NK-92 (cell line): ENCODE measurements around the gene TRIM27.
A peak's percentile ranks its signal among the peaks of the same experiment; 100 is the strongest.
"Not testable (repeated sequence)": the region's sequence is repeated elsewhere in the genome, so short reads cannot be mapped to it uniquely, and the experiment has no call there.

ENCODE experiments used
- DNase-seq: peaks from one replicate; lab custom pipeline; 2025; ENCODE audit not compliant: unreplicated experiment; lab: John Stamatoyannopoulos, UW

Gene TRIM27

DNA sequence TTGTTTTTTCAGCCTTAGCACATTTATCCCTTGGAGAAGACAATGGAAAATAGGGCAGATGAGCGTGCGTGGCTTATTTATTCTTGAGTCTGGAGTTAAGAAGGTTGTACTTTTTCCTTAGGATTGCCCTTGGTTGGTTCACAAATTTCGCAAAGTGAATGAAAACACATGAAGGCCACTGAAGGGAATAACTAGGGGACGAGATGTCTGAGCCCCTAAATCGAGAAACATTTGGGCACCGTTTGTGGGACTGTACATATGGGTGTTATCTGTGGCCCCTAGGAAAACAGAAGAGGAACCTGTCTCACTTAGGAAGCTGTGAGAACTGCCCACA lies 19.4 kb upstream of the TRIM27 start:
- no peak for DNase-seq

DNA sequence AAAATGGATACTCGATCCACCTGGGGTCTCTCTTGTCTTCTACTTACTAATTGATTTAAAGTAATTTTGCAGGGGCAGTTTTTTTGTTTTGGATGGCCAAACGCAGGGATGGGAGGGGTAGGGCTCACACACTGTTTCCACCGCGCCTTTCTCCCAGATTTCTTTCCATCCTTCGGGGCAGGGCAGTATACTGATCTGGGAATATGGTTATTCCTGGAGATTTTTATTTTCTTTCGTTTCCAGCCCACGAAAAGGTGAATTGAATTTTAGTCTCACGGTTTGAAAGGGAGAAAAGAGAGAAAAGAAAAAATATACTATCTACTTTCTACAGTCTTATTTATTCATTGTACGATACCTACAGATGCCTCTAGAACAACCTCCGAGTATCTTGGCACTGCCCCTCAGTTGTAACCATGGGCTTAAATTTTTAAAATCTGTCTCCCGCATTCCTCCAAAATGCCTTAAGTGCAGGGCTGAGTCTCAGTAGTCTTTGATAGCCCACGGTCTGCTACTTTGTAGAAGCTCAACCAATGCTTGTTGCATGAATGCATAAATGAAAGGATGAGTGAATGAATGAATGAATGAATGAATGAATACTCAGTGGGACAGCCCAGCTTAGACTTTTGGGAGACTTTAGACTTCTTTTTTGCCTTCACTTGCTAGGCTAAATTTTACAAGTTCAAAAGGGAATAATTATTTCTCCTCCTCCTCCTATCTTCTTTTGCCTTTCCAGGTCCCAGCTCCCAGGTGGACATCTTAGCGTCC lies 18.1 kb upstream of the TRIM27 start:
- DNase-seq = no peak

DNA sequence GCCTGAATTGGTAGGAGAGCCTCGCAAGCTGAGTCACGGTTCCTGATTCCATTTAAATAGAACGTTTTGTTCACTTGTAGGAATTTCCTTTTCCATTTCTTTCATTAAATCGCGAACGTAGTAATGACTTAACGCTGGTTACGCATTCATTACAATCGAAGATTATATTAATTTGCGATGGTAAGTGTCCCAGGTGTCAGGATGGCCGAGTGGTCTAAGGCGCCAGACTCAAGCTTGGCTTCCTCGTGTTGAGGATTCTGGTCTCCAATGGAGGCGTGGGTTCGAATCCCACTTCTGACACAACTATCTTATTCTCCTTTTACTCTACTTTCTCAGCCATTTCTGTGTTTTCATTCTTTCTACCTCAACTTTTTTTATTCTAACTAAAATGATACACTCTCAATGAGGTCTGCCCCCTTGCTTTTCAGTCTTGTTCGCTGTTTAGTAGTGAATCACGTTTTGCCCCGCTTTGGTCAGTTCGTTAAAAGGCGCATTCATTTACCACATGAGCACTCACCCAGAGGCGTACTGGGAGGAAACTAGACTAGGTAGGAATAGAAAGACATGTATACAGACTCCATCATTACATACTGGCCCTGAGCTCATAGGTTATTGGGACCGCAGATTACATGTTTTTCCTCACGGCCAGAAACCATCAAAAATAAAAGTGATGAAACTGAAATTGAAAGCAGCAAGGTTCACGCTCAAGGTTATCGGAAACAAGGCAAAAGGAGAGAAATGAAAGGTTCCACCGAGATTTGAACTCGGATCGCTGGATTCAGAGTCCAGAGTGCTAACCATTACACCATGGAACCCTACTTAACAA lies 17.3 kb upstream of the TRIM27 start:
- peak; percentile 9 for DNase-seq

DNA sequence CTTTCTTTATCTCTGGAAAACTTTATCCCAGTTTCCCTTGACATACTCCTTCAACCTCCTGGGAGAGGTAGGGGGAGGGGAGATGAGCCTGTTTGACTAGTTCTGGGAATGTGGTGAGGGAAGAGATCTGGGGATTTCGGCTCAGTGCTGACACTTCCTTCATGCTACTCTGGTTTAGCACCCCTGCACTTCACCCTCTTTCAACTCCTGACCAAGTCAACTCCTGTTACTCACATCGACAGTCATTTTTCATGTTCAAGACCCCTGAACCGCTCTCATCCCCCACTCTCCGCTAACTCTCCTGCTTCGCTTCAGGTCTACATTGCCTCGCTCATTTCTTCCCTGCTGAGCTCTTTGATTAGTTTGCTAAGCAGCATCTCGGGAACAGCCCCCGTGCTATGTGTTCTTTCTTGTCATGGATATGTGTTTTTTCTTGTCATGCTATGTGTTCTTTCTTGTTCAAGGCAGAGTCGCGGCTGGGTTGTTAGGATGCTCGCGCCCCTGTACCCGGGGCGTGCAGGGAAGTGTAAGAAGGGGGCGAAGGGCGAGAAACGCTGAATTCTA lies 16.6 kb upstream of the TRIM27 start:
- no peak for DNase-seq

DNA sequence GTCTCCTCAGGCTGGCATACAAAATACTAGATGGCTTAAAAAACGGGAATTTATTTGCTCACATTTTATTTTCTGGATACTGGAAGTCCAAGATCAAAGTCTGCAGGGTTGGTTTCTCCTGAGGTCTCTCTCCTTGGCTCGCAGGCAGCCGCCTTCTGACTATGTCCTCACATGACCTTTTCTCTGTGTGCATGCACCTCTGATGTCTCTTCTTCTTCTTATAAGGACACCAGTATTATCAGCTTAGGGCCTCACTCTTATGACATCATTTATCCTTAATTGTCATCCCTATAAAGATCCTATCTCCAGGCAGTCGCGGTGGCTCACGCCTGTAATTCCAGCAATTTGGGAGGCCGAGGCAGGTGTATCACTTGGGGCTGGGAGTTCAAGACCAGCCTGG lies 9.3 kb upstream of the TRIM27 start:
- DNase-seq = no peak

DNA sequence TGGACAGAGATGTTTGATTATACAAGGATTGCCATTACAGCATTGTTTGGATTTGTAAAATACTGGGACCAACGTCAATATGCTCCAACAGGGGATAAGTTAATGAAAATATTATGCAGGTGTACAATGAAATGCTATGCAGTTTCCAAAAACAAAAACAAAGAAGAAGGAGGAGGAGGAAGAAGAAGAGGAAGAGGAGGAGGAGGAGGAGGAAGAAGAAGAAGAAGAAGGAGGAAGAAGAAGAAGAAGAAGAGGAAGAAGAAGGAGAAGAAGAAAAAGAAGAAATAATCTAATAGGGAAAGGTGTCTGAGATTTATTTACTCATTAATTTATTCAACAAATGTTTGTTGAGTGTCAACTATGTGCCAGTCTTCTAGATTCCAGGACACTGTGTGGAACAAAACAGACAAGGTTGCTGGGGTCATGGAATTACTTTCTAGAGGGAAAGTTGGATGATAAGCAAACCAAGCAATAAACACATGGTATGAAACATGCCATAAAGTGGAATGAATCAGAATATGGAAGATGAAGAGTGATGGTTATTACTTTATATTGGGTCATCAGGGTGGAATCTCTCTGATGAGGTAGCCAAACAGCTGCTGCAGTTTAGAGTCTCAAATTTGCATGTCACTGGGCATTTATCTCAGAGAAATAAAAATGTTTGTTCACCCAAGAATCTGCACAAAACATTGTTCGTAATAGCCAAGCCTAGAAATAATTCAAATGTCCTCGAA lies 6.3 kb upstream of the TRIM27 start:
- DNase-seq = no peak

DNA sequence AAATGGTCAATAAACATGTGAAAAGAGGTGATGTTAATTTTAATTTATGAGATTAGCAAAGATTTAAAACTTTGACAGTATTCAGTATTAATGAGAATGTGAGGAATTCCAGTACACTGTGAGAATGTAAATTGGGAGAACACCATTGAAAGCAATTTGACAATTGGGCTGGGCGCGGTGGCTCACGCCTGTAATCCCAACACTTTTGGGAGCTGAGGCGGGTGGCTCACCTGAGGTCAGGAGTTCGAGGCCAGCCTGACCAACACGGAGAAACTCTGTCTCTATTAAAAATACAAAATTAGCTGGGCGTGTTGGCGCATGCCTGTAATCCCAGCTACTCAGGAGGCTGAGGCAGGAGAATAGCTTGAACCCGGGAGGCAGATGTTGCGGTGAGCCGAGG lies 5.6 kb upstream of the TRIM27 start:
- not testable (repeated sequence) for DNase-seq

DNA sequence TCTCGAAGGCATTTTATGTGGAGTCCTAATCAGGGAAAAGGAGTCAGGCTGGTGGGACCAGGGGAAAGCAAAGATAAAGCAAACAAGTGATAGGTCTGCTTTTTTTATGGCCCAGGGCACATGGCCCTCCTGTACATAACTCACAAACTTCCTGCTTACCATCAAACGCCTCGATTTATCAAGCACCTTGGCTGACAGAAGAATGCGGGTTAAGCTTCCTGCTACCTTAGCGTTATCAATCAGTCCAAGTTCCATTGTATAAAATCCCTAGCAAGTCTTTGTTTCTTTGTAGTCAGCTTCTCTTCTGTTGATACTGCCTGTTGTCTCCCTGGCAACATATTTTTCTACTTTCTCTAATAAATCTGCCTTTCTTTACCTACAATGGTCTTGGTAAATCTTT lies 4.1 kb upstream of the TRIM27 start:
- DNase-seq = no peak

DNA sequence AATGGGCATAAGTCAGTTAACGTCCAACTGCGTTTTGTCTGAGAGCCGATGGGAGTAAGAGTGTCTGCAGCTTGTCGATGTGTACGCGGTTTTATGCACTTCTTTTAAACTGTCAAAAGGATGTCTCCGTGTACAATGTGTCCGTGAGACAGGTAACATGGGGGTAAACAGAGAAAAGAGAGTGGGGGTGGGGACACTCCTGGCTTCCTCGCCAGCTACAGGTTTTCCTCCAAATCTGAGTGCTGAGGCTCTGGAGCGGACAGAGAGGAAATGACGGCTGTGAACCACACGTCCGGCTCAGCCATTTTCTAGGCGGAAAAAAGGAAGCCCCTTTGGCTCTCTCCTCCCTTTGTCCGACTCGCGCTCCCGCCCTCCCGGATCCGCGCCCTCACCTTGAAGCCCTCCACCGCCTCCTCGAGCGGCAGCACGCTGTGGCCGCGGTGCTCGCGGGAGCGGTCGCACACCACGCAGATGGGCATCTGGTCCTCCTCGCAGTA lies 916 bp downstream of the TRIM27 start:
- no peak for DNase-seq

DNA sequence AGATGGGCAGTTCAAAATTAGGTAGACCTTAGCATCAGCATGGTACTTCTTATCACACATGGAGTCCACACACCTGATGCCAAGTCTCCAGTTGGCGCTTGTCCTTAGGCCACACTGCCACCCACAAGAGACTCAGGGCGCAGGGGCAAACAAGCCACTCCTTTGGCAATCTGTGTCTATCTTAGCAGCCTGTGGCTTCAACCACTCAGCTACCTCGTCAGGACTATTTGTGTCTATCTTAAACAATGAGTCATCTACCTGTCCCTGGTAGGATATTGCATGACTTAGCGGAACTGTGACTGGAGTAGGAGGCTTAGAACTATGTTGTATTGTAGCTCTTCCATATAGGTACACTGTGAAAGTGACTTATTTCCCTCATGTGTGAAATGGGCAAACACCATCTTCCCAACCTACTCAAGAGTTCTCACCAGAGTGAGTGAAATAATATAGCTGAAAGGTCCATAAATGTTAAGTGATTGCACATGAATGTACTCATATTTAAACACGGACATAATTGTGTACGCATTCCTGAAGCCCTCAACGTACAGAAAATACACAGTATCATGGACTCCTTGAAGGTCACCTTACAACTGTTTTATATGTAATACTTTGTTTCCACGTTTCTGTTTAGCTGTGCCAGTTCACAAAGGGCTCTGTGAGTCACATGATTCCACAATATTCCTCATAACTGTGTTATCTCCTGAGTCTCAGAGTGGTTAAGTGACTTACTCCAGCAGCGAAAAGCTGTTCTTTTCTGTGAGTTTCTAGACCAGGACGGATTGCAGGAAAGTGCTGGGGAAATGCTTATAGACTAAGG lies 1.6 kb downstream of the TRIM27 start:
- DNase-seq = no peak

DNA sequence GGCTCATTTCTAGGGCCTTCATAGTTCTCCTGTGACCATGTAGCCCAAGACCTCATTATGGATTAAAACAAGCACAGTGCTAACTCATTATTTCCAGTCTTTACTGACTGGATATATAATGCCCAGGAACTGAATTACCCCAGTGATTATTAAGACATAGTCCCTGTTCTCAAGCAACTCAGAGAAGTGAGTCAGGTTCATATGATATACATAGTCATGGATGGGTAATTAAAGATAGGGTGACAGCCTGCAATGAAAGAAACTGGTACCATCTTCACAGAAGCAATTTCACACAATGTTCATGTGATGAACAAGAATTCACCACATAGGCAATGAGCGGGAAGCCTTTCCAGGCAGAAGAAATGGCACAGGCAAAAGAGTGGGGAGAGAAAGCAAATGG lies 3.5 kb downstream of the TRIM27 start:
- DNase-seq = no peak

DNA sequence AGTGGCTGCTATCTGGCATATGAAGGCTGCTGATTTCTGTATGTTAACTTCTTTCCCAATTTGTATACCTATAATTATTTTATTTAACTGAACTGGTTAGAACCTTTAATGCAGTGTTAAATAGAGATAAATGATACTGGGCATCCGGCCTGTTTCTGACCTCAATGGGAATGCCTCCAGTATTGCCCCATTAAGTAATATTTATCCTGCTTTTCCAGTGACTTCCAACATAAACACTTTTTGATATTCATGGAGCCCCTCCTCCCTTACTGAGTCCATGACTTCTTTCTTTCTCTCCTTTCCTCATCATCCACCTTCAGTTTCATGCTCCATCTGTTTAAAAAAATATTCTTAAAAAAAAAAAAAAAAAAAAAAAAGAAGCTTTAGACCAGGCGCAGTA lies 8.8 kb downstream of the TRIM27 start:
- no peak for DNase-seq

DNA sequence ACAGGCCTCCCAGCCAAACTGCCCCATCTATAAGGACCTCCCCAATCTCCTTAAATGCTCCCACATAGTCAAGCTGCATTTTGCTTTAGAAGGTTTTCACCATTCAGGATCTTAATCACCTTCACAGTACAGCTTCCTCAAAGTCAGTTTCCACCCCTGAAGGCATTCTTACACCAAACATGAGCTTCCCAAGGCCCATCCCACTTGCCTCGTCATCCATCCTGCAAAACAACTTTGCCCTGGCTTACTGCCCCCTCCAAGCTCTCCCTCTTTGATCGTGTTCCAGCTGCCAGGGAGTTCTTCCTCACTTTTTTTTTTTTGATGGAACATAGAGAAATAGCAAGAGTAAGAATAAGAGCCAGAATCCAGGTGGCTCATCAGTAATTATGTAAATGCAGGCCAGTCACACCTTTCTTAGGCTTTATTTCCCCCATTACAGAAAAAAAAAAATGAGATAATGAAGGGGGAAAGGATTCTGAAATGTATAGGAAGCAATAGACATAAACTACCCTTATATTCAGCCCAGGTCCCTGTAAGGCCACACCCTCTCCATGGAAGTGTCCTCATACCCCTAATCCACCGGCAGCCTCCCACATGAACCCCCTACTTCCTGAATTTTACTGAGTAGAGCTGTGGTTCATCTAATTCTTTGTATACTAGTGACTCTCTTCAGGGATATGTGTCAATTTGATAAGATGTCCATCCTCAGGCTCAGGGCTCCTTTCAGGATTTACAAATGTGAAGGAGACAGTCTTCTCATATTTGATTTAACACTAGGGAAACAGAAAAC lies 12.7 kb downstream of the TRIM27 start:
- no peak for DNase-seq

DNA sequence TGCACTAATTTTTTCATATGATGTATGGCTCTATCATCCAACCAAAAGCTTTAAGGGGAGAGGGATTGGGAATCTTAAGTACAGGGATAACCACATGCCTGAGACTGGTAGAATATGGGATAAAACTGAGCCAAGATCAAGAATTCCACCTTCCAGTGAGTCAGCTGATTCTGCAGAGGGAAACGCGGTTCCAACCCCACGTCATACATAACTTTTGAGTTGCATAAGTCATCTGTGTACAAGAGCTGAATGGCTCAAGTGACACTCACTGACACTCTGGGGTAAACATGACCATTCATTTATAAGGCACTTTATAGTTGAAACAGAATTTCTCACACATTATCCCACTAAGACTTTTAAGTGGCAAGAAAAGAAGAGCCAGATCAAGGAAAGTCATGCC lies 16.4 kb downstream of the TRIM27 start:
- no peak for DNase-seq

DNA sequence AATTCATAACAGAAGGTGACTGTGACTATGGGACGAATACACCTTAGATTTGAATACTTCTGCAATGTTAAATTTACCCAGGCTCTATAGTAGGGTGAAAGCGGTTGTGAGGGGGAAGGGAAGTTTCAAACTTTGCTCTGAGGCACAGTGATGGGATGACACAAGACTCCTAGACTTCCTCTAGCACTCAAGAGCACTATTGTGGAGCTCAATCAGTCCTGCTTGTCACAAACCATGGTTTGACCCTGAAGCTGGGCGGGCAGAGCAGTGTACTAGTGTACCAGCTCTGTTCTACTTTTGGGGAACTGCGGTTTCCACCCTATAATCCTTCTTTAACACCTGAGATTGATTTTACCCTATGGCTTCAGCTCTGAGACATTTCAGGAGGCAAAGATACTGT lies 17.1 kb downstream of the TRIM27 start:
- no peak for DNase-seq

DNA sequence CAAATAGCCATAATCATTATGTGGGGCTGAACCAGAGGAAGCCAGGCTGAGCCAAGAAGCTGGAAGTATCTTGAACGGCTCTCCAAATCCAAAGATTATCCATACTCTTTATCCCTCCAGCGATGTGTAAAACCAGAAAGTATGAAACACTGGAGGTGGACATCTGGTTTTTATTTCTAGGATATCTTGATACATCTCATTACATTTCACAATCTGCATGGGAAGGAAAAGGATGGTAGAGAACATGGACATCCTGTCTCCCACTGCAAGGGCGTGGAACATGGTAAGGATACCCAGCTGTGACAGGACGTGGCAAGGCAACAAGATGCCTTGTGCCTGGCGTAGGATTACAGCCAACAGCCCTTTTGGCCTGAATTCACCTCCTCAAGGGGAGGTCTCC lies 20.1 kb downstream of the TRIM27 start:
- no peak for DNase-seq

DNA sequence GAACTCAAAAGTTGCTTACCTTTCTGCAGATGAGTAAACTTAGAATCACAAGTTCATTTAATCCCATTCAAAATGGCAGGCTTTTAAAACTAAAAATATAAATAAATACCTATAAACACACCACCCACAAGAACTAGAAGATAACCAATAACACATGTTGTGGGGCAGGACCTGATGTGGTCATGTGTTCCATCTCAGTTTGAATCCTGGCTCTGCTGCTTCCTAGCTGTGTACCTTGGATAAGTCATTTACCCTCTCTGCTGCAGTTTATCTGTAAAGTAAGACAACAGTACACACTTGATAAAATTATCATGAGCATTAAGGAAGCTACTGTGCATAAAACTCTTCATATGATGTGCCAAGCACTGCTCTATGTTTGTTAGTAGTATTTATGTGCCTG lies 22.0 kb downstream of the TRIM27 start:
- no peak for DNase-seq

DNA sequence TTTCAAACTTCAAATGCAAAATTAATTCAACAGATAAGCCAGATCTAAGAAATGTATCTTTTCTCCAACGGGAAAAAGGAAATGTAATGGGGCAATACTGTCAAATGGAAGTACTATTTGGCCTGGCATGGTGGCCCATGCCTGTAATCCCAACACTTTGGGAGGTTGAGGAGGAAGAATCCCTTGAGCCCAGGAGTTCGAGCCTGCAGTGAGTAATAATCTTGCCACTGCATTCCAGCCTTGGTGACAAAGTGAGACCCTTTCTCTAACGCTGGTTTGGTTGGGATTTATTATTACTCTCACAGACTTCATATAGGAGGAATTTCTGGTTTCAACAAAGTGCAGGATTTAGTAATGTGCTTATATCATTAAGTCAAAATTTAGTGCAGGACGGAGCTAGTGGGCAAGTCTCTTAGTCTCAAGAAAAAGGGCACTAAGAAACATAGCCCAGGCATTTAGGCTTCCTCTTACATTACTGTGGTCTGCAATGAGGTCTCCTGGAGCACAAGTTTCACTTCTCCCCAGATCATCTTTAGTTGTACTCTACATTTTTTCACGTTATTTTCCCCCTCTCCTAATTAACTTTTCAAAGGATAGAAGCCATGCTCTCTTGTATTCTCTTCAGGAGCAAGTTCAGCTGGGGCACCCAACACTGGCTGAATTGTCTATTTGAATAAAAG lies 23.1 kb downstream of the TRIM27 start:
- no peak for DNase-seq

DNA sequence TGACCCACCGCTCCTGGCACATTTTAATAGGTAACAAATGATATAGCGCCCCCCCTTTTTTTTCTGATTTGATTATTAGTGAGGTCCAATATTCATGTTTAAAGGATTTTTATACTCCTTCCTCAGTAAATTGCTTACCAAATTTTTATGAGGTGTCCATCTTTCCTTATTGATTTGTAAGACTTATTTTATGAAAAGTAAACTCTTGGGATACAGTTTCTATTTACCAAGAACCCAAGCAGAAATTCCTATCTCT lies 25.1 kb downstream of the TRIM27 start:
- DNase-seq = no peak

DNA sequence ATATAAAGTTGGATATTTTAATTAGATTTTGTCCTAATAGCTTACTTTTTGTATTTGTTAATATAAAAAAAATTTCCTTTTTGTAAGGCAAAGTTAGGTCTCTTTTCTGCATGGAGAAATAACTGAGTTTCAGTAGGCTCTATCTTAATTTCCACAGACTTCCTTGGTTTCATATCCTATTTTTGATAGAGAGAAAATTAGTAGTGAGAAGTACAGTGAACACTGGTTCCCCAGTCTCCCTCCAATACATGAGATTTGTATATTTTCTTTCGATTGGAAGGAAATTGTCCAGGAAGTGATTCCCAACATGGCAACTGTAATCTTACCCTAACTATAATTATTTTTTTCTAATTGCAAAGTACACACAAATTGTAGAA lies 26.4 kb downstream of the TRIM27 start:
- no peak for DNase-seq
